GM12872 (cell line): ENCODE data around the gene DVL2.

Experiments
- TF ChIP-seq, protein P1 (sequence below): IDR thresholded peaks from 3 replicates; pipeline ENCODE4 v1.5.1; 2011; ENCODE audit warnings: low read depth, mild to moderate bottlenecking, low read length, moderate library complexity; ENCODE audit not compliant: insufficient read depth

Gene DVL2

DNA sequence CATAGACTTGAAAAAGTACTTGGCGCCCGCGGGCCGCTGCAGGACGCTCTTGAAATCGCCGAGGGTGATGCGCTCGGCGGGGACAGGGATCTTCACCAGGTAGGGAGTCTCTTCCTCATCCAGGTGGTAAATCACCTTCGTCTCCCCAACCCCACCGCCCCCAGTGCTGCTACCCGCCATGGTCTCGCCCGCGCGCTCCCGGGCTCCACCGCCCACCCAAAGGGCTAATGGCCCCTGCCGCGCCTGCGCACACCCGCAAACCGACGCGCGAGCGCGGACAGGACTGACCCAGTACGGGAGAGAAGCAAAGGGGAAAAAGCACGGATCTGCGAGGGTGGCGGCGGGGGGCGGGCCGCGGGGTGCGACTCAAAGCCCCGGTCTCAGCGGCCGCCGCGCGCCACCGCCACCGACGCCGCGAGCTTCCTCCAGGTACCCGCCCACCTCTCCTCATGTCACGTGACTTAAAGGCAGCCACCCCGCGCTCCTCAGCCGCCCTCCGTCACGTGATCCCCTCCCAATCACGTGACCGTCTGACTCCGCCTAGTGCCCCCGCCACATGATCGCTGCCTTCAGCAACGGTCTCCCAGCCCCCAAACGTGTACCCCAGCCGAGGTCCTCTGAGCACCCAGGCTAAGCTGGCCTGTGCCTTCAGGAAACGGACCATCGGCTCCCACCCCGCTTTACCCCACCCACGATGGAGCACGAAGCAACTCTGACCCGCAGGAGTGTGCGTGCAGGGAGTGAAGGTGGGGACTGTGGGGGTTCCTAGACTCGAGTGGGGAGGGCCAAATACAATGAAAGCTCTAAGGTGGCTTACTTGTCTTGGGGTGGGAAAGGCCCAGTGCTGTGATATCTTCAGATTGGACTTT, at the start of gene DVL2:
Gene DVL2, minus strand, starts transcription at position 435 of the 869 bp plus-strand sequence. Its CDS starts 255 bp downstream, at position 180.
- TF ChIP-seq, protein P1, sequence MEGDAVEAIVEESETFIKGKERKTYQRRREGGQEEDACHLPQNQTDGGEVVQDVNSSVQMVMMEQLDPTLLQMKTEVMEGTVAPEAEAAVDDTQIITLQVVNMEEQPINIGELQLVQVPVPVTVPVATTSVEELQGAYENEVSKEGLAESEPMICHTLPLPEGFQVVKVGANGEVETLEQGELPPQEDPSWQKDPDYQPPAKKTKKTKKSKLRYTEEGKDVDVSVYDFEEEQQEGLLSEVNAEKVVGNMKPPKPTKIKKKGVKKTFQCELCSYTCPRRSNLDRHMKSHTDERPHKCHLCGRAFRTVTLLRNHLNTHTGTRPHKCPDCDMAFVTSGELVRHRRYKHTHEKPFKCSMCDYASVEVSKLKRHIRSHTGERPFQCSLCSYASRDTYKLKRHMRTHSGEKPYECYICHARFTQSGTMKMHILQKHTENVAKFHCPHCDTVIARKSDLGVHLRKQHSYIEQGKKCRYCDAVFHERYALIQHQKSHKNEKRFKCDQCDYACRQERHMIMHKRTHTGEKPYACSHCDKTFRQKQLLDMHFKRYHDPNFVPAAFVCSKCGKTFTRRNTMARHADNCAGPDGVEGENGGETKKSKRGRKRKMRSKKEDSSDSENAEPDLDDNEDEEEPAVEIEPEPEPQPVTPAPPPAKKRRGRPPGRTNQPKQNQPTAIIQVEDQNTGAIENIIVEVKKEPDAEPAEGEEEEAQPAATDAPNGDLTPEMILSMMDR, result no peak

DNA sequence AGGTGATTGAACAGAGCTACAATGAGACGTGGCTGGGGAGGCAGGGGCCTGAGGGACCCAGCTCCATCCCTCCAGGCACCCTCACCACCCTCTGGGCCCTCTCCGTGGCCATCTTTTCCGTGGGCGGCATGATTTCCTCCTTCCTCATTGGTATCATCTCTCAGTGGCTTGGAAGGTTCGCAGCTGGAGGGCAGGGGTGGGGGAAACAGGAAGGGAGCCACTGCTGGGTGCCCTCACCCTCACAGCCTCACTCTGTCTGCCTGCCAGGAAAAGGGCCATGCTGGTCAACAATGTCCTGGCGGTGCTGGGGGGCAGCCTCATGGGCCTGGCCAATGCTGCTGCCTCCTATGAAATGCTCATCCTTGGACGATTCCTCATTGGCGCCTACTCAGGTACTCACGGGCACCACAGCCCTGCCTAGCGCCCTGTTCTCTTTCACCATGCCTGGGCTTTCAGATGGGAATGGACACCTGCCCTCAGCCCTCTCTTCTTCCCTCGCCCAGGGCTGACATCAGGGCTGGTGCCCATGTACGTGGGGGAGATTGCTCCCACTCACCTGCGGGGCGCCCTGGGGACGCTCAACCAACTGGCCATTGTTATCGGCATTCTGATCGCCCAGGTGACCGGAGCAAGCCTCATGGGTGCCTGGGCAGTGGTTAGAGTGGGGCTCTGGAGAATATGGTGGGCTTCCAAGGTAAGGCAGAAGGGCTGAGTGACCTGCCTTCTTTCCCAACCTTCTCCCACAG, 49.3 kb upstream of the DVL2 start:
- TF ChIP-seq, protein P1, result no peak

DNA sequence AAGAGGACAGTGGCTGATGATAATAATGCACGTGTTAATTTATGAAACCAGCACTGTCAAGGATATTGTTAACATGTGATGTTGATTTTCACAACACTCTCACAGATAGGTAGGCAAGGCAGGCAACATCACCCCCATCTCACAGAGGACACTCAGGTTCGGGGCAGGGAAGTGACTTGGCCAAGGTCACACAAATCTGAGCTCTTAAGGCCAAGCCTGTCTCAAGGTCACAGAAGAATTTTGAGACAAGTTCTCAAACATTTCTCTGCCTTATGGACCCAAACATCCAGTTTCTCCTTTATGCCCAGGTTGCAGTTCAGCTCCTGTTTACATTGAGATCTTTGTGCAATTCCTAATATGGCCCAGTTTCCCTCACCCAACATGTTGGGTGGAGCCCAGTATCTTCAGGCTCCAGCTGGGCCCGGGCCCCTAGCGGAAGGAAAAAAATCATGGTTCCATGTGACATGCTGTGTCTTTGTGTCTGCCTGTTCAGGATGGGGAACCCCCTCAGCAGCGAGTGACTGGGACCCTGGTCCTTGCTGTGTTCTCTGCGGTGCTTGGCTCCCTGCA, 48.5 kb upstream of the DVL2 start:
- TF ChIP-seq, protein P1, result no peak

DNA sequence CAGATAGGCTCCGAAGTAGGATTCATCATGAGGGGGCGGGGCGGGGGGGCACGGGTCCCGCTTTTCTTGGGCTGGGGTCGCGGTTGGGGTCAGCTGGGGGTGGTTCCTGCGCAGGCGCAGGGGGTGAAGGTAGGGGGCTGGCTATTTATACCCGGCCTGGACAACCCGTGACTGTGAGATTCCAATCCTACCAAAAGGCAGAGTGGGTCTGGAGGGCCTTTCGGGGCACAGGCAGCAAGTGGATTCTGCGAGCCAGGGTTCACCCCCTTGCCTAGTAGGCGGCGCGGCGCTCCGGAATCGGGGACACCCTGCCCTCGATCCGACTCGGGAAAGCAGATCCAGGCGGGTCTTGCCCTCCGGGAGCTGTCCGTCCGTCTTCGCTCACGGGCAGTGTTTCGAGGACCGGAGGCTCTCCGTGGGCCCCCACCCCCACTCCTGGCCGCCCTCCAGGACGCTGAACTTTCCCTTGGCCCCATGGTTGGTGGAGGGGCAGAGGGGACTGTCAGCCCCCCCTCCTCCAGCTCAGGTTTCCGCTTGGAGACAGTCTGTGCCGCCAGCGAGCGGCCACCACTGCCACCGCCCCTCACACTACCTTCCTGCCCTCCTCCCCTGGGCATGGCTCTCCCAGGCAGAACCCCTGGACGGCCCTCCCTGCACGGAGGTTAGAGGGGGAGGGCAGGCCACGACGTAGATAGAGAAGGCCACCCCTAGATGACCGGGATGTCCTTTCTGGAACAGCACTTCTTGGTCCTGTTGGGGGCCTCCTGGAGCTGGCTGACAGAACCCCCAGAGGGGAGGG, 47.8 kb upstream of the DVL2 start:
- TF ChIP-seq, protein P1, result no peak

DNA sequence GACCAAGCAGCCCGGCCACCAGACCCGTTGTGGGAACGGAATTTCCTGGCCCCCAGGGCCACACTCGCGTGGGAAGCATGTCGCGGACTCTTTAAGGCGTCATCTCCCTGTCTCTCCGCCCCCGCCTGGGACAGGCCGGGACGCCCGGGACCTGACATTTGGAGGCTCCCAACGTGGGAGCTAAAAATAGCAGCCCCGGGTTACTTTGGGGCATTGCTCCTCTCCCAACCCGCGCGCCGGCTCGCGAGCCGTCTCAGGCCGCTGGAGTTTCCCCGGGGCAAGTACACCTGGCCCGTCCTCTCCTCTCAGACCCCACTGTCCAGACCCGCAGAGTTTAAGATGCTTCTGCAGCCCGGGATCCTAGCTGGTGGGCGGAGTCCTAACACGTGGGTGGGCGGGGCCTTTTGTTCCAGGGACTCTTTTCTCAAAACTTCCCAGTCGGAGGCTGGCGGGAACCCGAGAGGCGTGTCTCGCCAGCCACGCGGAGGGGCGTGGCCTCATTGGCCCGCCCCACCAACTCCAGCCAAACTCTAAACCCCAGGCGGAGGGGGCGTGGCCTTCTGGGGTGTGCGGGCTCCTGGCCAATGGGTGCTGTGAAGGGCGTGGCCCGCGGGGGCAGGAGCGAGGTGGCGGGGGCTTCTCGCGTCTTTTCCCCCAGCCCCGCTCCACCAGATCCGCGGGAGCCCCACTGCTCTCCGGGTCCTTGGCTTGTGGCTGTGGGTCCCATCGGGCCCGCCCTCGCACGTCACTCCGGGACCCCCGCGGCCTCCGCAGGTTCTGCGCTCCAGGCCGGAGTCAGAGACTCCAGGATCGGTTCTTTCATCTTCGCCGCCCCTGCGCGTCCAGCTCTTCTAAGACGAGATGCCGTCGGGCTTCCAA, 47.0 kb upstream of the DVL2 start, which contains the start of gene SLC2A4:
Gene SLC2A4, plus strand, starts transcription at position 645 of the 879 bp plus-strand sequence. Its CDS starts 217 bp downstream, at position 862.
- TF ChIP-seq, protein P1, result no peak

DNA sequence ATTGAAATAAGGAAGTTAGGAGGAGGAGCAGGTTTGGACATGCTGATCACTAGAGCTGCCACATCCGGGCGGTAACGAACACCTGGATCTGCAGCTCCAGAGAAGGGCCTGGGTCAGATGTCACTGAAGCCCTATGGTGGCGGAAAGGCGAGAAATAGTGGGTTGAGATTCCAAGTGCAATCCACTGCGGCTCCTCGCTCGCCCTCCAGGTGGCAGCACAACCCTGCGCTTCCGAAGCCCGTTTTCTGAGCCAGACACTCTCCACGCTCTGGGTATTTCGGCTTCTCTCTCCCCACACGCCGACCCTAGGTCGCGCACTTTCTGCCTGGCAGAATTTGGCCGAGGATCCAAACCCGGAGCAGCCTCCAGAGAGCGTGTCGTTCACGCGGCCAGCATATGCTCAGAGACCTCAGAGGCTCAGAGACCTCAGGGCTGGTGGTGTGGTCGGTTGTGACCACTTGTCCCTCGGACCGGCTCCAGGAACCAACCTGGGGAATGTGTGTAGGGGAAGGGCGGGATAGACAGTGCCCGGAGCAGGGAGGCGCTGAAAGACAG, 46.3 kb upstream of the DVL2 start:
- TF ChIP-seq, protein P1, result peak; percentile 98
